ENCODE data around the gene ECE1.

The ECE1 gene

DNA sequence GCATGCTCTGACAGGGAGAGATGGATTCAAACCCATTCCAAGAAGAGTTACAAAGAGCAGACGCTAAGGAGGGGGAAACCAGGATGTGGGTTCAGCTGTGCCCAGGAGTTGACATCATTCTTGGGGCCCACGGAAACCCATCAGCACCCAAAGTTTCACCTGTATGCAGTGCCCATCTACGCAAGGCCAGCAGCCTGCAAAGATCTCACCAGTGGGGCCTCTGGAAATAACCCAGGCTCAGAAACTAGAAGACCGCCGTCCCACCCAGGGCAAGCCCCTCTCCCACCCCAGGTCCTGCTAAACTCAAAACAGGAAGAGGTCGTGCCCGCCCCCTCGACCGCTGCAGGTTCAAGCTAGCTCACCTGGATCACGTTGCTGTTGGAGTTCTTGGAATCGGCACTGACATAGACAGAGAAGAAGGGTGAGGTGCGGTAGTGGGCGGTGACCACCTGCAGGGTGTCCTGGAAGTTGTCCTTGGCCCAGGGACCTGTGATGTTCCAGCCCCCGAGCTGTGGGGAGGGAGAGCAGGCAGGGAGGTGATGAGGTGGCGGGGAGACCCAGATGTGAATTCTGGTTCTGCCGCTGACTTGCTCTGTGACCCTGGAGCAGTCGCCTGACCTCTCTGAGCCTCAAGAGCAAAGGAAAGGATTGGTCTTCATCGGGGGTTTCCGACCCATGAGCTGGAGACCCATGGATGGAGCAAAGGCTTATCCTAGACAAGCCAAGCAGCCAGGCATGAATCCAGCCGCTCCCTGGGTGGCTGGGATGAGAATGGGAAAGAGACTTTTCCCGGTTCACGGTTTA, 31.7 kb downstream of the ECE1 start:
- no peak for FAIRE-seq
- DNase-seq (ENCODE audit: extremely low spot score, insufficient read length, low read depth), result no peak

DNA sequence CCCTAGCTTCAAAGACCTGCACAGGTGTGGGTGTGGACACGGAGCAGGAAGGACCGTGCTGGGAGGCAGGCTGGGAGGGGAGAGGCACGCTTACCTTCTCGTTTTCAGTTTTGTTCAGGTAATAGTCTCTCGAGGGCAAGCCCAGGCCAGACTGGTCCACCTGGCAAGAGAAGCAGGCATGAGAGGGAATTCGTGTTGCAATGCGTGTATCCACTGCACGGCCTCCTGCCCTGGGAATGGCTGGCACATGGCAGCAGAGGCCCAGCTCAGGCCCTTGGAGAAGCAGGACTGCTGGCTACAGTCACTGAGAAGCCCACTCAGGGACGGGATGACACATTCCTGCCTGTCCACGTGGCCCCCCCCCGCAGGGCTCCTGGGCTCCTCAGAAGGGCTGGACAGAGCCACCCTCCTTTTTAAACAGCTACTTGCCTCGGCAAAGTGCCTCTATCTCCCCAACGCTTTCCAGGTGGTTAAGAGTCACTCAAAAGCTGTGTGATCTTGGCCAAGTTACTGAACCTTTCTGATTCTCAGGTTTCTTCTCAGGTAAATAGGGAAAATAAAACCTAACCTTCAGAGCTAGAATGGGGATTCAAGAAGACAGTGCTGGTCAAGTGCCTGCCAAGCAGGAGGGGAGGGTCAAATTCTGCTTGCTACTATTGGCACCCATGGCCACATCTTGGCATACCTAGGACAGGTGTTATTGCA, 32.7 kb downstream of the ECE1 start:
- FAIRE-seq, result no peak
- no peak for DNase-seq (ENCODE audit: extremely low spot score, insufficient read length, low read depth)

DNA sequence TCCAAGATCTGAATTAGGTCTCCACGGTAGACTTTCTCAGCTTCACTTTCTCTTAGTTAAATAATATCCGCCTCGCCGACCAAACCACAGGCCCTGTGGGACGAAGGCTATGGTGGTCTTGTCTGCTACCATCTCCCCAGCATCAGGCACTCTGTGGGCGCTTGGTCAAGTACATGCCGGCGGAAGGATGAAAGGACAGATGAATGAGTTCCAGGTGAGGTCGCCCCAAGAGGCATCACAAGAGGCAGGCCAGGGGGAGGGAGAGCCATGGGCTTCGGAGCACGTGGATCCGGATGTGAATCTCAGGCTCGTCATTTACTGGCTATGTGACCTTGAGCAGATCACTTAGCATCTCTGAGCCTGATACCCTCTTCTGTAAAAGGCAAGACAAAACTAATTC, 33.5 kb downstream of the ECE1 start:
- no peak for DNase-seq (ENCODE audit: extremely low spot score, insufficient read length, low read depth)
- no peak for FAIRE-seq

GRCh38 chr1:21255943-21256320, 34.3 kb downstream of the ECE1 start:
- no peak for DNase-seq (ENCODE audit: extremely low spot score, insufficient read length, low read depth)
- FAIRE-seq, result no peak

DNA sequence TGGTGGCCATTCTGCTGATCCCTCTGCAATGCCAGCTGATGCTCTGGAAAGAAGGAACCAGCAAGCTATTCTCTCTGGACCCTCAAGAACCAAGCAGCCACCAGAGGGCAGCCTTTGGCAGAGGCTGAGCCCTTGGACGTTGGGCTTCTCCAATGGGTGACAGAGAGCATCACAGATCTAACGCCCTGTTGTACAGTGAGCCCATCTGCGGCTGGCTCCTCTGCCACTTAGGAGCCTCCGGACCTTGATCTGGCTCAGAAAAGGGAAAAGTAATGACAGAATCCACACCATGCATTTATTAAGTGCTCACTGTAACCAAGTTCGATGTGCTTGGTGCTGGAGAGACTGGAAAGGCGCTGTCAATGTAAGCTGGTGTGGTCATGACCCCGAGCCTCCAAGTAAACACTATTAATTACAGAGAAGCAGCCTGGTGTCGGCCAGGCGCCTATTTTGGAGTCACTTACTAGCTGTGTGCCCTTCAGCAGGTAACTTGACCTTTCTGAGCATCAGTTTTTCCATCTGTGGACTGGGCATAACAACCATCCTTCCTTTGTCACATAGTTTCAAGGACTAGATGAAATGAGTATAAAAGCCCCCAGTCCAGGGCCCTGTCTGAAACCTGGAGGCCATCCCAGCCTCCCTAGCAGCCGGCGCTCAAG, 34.9 kb downstream of the ECE1 start:
- DNase-seq (ENCODE audit: extremely low spot score, insufficient read length, low read depth) (peak; percentile 60), FAIRE-seq (peak; percentile 79)

- DNase-seq (ENCODE audit: extremely low spot score, insufficient read length, low read depth), result no peak
- FAIRE-seq, result no peak
Observed at GRCh38 chr1:21254335-21254951, 35.8 kb downstream of the ECE1 start.

DNA sequence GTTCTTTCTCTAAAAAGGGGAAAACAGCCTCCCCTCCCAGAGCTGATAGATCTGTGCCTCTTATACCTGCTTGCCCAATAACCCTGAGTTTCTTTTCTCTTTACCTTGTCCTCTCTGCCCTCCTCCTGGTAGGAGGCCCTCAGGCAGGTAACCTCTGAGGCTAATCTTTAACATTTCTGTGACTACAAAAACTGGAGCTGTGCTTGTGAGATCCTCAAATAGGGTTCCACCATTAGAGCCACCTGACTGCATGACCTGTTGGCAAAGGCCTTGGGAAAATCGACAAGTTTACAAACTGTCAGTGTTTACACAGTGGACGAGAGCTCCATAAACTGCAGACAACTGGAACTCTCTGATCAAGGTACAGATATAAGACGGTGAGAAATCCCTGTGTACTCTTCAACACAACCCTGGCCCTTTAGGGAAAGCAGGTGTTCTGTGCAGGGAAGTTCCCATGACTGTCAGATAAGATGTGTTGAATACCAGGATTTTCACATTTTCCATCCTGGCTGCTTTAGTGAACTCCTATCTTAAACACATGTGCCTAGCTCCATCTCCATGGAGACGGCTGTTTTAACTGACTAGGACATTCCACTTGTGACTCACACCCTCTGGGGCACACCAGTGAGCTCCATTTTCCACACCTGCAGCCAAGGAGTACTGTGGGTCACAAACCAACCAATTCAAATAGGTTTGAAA, 38.3 kb downstream of the ECE1 start:
- FAIRE-seq (no peak), DNase-seq (ENCODE audit: extremely low spot score, insufficient read length, low read depth) (no peak)

DNA sequence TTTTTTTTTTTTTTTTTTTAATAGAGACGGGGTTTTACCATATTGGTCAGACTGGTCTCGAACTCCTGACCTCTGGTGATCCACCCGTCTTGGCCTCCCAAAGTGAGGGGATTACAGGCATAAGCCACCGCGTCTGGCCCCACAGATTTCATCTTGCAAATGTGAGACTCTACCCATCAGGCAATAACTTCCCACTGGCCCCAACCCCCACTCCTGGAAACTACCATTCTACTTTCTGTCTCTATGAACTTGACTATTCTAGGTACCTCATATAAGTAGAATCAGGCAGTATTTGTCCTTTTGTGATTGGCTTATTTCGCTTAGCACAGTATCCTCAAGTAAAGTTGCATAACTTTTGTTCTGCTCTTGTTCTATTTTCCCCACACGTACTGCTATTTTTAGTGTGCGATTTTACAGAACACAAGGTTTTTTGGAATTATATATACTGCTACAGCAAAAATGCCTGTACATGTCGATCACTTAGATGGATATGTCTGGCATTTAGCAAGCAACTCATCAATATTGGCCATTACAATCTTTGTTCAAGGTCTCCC, 40.2 kb downstream of the ECE1 start:
- DNase-seq (ENCODE audit: extremely low spot score, insufficient read length, low read depth), result no peak
- FAIRE-seq, result no peak

- no peak for DNase-seq (ENCODE audit: extremely low spot score, insufficient read length, low read depth)
- no peak for FAIRE-seq
Observed at GRCh38 chr1:21247892-21248715, 42.2 kb downstream of the ECE1 start.

DNA sequence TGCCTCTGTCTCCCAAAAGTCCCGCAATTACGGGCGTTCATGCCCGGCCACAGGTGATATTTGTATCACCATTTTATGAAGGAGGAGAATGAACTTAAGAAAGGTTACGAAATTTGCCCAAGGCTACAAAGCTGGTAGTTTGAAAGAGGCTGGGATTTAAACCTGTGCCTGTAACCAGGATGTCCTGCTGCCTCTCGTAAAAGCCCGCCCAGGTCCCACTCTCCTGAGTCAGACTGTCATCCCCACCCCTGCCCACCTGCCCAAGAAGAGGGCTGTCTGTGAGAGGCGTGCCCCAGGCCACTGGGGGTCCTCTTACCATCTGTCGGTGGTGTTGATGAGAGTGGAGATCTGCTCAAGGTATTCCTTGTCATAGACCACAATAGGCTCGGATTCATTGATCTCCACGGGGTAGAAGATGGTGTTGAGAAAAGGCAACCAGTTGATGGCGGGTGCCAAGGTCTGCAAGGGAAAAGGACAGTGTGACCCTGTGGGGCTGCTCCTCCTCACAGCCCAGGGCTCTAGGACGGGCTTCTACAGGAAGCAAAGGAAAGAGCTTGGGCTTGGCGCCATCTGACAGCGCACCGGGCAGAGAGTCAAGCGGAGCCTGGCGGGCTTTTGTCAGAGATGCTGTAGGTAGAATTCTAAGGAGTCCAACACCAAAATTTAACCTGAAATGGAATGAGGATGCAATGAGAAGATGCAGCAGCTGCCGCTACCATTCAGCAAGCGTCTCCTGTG, 43.2 kb downstream of the ECE1 start:
- FAIRE-seq, result no peak
- no peak for DNase-seq (ENCODE audit: extremely low spot score, insufficient read length, low read depth)

DNA sequence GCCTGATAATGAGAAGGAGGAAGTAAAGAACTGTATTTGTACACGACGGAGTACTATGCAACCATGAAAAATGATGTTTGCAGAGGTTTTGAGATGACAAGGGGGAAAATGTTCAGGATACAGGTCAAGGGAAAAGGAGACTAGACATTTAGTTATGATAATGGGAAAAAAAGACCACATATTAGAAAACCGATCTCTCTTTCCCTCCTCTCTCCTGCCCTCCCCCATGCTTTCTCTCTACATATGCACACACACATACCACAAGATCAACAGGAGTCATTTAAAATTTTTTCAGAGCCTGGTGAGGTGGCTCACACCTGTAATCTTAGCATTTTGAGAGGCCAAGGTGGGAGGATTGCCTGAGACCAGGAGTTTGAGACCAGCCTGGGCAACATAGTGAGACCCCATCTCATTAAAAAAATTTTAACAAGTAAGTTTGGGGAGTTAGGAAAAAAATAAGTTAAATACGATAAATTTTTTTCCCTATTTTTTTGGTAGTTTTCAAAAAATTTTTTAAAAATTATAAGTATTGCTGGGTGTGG, 44.5 kb downstream of the ECE1 start:
- FAIRE-seq (no peak), DNase-seq (ENCODE audit: extremely low spot score, insufficient read length, low read depth) (no peak)

DNA sequence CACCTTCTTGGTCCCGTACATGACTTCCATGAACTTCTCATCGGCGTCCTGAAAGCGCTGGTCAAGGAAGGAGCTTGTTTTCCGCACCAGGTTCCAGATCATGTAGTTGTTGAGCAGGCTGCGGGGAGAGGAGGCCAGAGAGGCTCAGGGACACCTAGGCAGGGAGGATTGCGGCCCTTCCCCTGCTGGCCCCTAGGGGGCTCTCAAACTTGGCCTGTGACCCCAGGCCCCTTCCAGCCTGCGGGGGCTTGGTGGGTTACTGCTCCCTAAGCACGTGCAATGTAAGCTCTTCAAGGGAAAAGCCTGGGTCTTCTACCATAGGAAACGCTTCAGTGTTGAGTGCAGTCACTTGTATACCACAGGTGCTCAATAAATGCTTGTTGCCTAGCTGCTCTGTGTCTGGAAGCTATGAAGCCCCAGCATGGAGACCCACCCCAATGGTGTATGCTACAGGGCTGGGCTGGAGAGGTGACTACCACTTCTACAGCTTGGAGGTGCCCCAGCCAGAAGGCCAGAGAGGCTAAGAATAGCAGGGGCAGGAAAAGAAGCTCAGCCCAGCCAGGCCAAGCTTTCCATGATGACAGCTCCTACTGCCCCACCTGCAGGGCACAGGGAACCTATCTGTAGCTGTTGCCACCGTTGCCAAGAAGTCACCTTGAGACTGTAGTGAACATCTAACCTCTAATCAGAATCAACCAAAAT, 45.1 kb downstream of the ECE1 start:
- DNase-seq (ENCODE audit: extremely low spot score, insufficient read length, low read depth) (no peak), FAIRE-seq (no peak)

GRCh38 chr1:21244154-21244553, 46.1 kb downstream of the ECE1 start:
- no peak for DNase-seq (ENCODE audit: extremely low spot score, insufficient read length, low read depth)

DNA sequence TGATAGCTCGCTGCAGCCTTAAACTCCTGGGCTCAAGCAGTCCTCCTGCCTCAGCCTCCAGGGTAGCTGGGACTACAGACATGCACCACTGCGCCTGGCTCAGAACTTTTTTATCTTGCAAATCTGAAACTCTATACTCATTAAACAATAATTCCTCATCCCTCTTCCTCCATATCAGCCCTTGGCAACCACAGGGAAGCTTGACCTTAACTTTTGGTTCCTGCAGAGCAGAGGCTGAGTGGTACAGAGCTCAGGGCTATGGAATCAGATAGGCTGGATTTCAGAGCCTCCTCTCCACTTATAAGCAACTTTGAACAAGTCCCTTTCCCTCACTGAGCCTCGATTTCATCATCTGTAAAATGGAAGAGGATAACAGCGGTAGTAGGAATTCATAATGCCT, 47.4 kb downstream of the ECE1 start:
- FAIRE-seq, result no peak

More at GRCh38 chr1:21244154-21244553, 46.1 kb downstream of the ECE1 start:
- no peak for FAIRE-seq

DNA sequence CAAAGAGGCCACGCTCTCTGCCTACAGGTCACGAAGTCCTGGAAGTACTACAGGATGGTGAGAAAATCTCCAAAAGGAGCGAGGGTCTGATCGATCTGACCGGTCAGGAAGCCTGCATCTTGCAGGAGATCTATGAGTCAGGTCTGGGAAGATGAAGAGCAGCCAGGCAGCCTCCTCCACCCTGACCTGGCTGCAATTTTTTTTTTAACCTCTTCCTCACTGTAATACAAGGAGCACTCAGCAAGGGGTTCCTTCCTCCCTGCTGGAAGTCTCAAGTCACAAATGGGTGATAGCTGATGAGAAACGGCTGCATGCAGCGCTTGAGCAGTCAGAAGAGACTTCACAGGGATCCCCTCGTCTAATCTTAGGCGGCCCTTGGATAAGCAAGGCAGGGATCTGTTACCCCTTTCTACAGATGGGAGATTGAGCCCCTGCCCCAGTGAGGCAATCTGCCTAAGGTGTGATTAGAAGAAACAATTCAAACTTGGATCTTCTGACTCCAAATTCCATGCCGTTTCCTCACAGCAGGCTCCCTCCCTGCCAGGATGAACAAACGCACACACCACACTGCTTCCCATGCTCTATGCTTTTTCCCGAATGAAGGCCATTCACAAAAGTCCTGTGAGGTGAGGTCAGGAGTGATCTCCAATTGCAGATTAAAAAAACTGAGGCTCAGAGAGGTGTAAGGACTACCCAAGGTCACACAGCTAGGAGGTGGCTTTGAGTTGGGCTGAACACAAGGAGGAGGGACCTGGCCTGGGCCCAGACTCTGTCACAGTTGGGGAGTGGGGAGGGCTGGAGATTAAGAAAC, 48.3 kb downstream of the ECE1 start:
- DNase-seq (ENCODE audit: extremely low spot score, insufficient read length, low read depth) (no peak), FAIRE-seq (no peak)

More for the DNA sequence above, 47.4 kb downstream of the ECE1 start:
- DNase-seq (ENCODE audit: extremely low spot score, insufficient read length, low read depth), result no peak

DNA sequence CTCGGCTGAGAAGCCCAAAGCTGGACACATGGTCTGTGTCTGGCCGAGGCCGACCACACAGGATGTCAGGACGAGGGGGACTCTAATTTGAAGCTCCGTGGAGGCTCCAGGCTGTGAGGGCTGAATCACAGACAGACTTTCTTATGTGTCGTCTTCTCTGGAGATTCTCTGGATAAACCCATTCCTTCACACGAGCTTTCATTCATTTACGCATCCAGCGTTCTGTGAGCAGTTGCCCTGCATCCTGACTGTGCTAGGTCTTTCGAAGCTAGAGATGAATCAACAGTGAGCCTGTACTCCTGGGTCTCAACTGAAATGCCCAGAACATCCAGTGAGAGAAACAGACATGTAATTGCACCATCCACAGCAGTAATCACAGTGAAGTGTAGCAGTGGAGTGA, 49.6 kb downstream of the ECE1 start:
- no peak for FAIRE-seq
- no peak for DNase-seq (ENCODE audit: extremely low spot score, insufficient read length, low read depth)

- DNase-seq (ENCODE audit: extremely low spot score, insufficient read length, low read depth) (no peak), FAIRE-seq (no peak)
Observed at GRCh38 chr1:21239221-21239620, 51.0 kb downstream of the ECE1 start.

All from GM18507 (cell line).